NCI-H146 (cell line): ENCODE data around the gene CCNE1.

ENCODE experiments used
- DNase-seq: peaks from one replicate; lab custom pipeline; 2025; lab: John Stamatoyannopoulos, UW

CCNE1 gene

DNA sequence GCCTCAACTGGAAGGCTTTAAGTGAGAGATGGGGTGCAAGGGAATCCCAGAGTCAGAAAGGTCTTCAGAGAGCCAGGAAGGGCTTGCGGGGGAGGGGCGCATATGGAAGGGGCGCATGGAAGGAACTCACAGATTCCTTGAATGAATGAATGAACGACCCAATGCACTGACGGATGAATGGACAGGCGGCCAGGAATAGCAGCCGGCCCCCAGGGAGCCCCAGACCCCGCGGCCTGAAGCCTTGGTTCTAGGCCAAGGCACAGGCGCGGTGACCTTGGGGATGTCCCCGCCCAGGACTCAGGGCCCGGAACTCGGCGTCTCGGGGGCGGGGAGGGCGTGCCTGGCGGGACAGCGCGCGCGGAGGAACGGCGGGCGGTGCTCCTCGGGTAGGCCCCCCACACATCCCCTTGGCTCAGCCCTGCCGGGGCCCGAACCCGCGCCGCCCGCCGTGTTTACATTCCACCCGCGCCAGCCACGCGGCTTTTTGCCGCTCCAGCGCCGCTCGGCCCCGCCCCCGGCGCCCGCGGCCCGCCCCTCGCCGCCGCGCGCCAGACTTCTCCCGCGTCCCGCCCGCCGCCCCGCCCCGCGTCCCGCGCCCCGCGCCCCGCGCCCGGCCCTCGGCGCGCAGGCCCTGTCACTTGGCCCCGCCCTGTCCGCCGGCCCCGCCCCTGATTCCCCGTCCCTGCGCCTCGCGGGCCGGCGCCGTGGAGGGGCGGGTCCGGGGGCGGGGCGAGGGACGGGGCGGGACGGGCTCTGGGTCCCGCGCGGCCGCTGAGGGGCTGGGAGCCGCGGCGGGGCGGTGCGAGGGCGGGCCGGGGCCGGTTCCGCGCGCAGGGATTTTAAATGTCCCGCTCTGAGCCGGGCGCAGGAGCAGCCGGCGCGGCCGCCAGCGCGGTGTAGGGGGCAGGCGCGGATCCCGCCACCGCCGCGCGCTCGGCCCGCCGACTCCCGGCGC lies at the start of gene CCNE1:
Gene CCNE1 (plus strand): TSS at position 867 of the 955 bp plus-strand sequence. CDS start 565 bp downstream, outside the sequence.
- peak; percentile 87 for DNase-seq

DNA sequence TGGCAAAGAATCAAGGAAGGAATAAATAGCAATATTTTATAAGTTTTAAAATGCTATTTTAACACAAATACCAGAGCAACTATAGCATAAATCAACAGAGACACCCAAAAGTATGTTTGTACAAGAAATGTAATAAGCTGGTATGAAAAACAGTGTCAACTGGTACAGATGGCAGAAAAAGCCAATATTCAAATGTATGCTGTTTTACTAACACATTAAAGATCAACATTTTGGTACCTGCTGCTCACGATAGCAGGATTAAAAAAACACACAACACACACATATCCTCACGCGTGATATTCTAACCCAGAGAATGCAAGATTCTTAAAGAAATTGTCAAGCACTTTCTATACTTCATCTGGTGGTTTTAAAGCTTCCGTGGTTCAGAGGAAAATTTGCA lies 48.6 kb upstream of the CCNE1 start:
- no peak for DNase-seq

DNA sequence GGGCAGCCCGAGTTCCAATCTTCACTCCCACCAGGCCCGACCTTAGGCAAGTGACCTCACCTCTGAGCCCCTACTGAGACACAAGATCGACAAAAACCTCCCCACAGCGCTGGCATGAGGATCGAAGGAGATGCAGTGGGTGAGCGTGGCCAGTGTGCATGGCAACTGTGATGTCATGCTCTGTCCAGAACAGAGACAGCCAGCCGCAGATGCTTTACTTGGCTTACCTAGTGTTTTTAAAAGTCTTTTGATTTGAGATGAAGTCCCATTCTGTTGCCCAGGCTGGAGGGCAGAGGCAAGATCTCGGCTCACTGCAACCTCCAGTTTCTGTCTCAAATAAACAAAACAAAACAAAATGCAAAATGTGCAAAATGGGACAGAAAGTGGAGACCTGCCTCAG lies 47.4 kb upstream of the CCNE1 start:
- DNase-seq = no peak

DNA sequence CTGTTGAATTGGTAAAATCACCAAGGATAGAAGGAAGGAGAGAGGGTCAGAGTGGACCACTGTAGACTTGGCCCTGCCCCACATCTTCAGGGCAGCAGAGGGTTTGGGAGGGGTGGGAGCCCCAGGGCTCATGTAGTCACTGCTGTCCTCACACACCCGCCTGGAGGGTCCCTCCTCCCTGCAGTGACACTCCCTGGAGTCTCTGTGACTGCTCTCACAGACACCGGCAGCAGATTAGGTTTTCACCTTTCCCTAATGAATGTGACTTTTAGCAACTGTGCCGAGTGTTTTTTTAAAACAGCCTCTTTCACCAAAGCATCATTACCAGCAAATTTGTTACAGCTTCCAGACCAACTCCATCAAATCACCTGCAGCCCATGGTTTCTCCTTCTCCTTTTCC lies 45.7 kb upstream of the CCNE1 start:
- no peak for DNase-seq

DNA sequence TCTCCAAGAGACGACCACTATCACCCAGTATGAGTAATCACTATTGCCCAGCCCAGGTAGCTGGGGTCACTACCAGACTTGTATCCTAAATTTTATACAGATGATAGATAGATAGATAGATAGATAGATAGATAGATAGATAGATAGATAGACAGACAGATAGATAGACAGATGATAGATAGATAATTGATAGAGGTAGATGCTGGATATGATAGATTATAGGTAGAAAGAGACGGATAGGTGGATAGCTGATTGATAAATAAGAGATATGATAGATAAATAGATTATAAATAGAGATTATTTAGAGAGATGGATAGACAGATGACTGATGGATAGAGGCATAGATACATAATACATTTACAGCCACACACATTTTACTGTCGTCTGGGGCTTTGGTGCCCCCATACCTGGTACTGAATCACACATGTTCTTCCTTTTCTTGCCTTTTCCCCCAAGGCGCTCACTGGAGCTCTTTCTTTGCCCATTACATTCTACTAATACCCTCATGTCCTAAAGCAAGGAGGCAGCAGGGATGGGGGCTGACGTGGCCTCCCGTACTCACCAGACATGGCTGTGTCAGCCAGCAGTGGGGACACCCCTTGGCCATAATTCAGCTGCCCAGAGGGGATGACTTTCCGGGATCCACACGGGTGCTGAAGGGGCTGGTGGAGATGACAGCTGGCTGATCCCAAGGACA lies 44.6 kb upstream of the CCNE1 start:
- no peak for DNase-seq

DNA sequence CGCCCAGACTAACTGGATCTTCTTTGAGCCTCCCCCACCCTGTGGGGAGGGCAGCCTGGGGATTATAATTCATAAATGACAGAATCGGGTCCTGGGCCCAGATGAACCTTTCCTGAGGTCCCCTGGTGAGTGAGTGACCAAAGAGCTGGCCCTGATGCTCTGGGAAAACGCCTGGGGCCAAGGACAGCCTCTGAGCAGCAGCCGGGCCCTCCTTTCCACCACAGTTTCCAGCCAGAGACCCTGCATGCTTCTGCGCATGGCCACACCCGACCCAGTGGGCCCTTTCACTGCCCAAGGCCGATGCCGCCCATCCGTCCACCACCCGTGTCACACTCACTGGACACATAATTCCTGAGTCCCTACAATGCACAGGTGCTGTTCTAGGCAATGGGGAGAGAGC lies 43.6 kb upstream of the CCNE1 start:
- DNase-seq = no peak

DNA sequence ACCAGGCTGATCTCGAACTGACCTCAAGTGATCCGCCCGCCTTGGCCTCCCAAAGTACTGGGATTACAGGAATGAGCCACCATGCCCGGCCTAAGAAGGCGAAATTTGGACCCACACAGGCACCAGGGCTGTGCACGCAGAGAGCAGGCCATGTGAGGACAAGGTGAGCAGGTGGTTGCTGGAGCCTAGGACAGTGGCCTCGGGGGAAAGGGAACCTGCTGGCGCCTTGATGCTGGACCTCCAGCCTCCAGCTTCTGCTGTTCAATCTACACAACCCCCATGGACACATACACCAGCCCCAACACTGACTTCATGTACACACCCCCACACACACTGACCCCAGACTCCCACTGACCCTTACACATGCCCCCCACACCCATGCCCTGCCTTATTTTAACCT lies 41.8 kb upstream of the CCNE1 start:
- DNase-seq = no peak

DNA sequence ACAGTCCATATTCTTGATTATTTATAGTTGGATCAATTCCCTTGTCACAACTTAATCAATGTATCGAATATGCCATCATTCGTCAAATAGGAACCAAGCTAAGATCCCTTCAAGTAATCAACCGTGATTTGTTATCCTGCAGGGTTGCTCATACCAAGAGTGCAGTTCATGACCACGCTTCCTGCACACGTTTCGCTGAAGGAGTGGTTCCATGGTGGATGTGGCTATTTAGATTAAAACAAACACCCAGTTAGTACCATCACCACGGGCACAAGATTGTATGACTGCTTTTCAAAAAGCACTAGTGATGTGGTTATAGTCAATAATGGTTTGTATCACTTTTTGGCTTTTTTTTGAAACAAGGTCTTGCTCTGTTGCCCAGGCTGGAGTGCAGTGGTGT lies 41.1 kb upstream of the CCNE1 start:
- no peak for DNase-seq

DNA sequence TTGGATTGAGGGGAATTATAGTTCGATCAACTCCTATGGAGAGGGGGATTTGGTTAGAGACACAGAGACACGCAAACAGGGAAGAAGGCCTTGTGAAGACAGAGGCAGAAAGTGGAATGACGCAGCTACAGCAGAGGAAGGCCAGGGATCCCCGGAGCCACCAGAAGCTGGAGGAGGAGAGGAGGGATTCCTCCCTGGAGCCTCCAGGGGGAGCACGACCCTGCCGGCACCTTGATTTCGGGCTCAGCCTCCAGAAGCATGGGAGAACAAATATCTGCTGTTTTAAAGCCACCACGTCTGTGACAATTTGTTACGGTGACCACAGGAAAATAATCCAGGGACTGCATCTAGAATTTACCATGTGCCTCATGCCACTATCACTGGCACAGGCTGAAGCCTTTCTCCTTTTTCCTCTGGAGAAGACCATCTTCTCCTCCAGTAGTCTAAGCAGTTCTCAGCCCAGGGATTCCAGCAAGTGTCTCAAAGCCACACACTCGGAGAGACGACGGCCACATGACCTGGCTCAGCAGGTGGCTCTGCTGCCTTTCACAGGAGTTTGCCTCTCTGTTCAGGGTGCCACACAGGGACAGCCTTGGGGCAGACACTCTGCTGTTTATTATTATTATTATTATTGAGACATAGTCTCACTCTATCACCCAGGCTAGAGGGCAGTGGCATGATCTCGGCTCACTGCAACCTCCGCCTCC lies 39.9 kb upstream of the CCNE1 start:
- peak; percentile 59 for DNase-seq

DNA sequence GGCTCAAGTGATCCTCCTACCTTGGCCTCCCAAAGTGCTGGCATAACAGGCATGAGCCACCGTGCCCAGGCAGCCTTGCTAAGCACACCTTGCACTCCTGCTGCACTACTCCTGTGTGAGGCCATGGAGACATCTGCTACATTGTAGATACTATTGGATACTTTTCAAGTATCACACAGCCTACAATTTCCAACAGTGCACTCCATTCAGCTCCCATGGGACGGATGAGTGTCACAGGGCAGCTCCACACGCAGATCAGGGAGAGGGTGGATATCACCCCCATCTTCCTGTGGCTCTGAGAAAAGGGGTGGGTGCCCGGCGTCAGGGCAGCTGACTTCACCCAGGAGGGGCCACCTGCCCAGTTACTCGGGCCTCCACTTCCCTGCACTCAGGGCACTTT lies 39.1 kb upstream of the CCNE1 start:
- no peak for DNase-seq

DNA sequence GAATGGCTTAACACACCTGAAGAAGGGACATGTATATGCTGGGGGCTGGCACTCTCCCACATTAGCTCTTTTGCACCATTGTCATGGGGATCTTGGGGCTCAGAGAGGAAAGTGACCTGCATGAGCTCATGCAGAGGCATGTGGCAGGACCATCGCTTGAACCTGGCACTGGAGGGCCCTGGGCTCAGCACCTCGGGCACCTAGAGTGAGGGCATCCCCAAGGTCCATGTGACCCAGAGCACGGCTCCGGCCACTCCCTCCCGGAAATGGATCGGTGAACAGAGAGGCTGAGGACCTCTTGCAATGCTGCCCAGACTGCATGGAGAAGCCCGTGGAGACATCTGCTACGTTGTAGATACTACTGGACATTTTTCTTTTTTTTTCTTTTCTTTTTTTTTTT lies 38.6 kb upstream of the CCNE1 start:
- no peak for DNase-seq

DNA sequence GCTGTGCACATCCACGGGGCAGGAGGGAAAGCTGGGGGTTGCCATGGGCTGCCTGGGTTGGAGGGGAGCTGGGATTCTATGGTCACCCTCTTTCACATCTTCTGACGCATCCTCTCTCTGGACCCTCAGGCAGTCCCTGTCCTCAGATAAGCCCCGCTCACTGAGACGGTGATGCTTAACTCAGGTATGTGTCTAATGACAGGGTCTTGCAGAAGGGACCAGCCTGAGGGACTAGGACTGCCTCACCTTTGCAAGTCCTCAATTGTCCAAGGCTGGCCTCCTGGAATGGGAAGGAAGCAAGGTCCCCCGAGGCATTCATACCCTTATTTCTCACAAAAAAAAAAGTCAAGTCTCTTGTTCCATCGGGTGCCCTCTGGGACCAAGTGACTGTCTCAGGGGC lies 37.7 kb upstream of the CCNE1 start:
- no peak for DNase-seq

DNA sequence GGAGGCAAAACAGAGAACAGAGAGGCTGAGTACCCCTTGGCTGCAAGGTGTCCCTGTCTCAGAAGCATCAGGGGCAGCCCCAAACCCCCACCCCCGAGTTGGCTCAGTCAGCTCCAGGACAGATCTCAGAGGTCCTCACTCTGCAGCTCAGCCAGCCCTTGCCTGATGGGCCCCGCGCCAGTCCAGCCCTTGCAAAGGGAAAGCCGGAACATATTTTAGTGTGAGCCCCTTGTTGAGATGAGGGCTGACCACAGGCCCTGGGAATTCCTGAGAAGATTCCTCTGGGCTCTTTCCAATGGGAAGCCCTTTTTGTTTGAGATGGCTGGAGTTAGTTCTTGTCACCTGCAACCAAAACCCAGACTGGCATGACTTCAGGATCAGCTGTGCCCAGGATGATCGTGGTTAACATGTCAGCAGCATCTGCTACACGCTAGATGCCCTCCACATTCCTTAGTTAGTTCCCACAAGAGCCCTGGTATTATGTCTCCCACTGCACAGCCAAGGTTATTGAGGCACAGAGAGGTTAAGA lies 33.9 kb upstream of the CCNE1 start:
- DNase-seq = no peak

DNA sequence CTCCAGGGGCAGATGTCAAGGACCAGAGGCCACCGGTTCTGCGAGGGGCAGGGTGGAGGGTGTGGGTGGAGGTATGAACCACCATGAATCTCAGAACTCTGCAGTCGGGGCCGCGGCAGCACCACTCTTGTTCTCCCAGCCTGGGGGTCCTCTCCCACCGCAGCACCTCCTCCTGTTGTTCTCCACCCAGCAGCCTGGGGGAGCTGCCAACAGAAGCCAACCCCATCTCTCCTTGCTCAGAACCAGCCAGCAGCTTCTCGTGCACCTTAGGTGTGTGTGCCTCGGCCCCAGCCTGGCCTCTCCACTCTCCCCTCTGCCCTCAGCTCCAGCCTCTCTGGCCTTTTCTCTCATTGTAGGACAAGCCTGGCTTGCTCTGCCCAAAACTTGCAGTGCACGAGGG lies 31.9 kb upstream of the CCNE1 start:
- no peak for DNase-seq

DNA sequence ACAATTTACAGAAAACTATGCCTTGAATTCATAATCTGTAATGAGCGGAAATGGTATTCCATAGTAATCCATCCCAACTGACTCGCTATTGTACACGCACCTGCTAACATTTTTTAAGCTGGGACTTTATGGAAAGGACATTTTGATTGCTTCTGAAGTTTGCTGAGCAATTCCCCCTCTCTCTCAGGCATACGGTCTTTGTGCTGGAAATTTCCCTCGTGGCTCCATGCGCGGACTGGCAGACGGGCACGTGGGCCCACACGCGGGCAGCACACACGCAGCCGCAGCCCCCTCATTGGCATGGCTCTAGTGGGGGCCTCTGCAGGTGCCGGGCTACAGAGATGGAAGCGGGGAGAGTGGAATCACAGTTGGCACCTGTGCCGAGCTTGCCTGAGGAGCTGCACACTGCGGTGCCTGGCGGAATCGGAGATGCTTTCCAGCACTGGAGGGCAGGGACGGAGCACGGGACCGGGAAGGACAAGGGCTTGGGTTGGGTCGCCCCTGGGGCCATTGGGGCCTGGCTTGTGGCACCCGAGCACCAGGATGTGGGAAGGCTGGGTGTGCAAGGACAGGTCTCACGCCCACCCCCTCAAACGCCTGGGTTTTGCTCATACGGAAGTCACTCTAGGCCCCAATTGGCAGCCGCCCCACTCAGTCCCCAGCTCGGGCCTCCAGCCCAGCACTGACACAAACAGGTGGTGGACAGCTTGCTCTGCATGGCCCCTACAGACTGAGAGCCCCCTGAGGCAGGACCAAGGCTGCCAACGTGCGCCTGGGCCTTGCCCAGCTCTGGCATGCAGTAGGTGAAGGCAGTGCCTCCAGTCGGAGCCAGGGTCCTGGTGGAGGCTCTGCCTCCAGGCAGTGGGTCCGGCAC lies 30.2 kb upstream of the CCNE1 start:
- DNase-seq = no peak

DNA sequence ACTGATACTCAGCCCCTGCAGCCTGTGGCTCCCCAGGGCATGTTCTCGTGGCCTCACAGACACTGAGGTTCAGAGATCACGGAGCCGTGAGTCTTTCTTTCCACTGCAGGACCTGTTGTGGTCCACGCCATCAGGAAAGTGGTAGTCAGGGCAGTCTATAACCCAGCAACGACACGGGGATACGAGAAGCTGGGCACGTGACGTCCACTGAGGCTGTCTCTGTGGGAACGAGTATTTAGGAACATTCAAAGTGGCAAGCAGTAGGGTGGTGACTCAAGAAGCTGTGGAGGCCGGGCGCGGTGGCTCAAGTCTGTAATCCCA lies 29.6 kb upstream of the CCNE1 start:
- DNase-seq = no peak

DNA sequence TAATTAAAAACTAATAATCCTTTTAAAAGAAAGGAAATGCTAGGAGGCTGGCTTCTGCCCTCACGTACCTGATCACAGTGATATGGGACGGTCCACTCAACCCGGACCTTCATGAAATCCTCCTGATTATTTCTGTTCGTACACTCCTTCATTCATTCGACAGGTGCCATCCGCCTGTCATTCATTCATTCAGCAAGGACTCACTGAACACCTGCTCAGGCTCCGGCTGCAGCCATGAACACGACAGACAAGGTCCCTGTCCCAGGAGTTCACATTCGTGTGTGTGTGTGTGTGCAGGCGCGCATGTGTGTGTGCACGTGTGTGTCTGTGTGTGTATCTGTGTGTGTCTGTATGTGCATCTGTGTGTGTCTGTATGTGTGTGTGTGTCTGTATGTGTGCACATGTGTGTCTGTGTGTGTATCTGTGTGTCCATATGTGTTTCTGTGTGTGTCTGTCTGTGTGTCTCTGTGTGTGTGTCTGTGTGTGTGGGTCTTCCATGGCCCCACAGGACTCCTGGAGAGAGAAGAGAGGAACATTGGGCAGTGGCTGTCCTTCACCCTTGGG lies 28.1 kb upstream of the CCNE1 start:
- DNase-seq = no peak

DNA sequence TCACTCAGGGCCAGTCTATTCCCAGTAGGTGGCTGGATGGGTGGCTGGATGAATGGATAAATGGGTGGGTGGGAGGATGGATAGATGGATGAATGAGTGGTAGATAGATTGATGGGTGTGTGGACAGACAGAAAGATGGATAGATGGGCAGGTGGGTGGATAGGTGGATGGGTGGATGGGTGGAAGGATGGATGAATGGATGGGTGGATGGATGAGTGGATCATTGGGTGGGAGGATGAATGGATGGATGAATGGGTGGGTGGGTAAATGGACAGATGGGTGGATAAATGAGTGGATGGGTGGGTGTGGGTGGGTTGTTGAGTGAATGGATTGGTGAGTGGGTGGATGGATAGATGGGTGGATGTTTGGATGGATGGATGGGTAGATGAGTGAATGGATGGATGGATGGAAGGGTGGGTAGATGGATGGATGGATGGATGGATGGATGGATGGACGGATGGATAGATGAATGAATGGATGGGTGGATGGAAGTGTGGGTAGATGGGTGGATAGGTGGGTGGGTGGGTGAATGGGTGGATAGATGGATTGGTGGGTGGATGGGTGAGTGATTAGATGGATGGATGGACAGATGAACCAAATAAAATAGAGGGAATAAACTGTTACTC lies 27.1 kb upstream of the CCNE1 start:
- DNase-seq = no peak

DNA sequence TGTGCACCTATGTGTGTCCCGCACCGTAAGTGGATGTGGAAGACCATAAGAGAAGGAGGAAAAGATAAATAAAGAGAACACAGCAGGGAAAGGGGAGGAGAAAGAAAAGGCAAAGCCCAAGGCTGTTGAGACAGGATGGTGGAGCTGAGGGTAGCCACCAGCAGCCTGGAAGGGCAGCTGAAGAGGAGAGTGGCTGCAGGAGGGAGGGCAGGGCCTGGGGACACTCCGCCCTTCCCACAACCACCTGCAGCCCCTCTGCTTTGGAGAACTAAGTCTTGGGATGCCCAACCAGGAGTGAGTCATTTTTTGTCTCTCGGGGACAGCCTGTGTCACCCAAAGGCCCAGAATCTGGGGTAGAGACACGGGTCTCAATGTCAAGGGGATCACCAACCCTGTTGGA lies 26.4 kb upstream of the CCNE1 start:
- DNase-seq = no peak

DNA sequence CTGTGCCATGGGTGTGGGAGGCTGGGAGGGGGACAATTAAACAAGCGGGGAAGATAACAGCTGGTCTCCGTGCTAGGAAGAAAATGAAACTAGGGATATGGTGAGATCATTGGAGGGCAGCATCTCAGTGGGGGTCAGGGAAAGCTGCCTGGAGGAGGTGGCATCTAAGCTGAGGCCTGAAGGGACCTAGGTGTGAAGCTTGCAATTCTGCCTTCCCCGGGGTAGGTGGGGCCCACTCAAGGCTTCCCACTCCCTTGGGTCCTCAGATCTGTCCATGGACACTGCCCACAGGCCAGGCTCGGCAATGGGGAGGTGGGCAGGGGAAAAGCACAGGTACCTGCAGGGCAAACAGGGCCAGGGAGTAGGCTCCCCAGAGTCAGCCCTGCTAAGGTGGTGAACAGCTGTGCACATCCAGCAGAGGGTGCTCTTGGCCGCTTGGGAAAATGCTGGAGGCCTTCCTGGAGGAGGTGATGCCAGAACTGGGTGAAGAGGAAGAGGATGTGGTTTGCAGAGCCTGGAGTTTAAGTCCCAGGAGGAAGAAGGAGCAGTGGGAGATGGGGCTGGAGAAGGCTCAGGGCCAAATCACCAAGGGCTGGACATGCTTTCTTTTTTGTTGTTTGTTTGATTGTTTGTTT lies 25.7 kb upstream of the CCNE1 start:
- no peak for DNase-seq
